Panc1 (cell line): Measurements from ENCODE around the gene PCSK2. TPM values are rescaled to one million over a fixed set of nuclear protein-coding genes. Genes with fewer than 3 reads are reported as not detected.

Source experiments
- ATAC-seq: fragments of 200-7000 bp; cut with Tn5 transposase; 2 replicates; pipeline ENCODE4 v1.9.1; 2020; ENCODE audit warnings: mild to moderate bottlenecking, moderate library complexity
- BruUV-seq: library from RNA; stranded (reverse); fragments of 400-500 nt; replicated peaks from 2 replicates; lab custom pipeline; 2021; lab: Mats Ljungman, UMichigan
- CTCF ChIA-PET: fragments of 300-600 bp; sonication (Branson Sonifier 250); formaldehyde crosslinking; loops from one replicate; lab custom pipeline; 2022; ENCODE audit warnings: antibody characterized with exemption; lab: Charles Lee
- POLR2A ChIA-PET: fragments of 300-600 bp; sonication (Branson Sonifier 250); formaldehyde crosslinking; loops from one replicate; lab custom pipeline; 2022; ENCODE audit warnings: antibody characterized with exemption; lab: Charles Lee
- DNase-seq: peaks from one replicate; pipeline ENCODE4 v3.0.0-alpha.2; 2010; ENCODE audit warnings: low read depth, low spot score
- H3K27ac ChIP-seq: 2 replicates; pipeline ENCODE4 v1.5.1; 2011; ENCODE audit warnings: mild to moderate bottlenecking, low read length, inconsistent platforms
- H3K27me3 ChIP-seq: fragments of 200-500 bp; sonication (Bioruptor generic); 2 replicates; pipeline ENCODE4 v1.6.0; 2014; ENCODE audit warnings: low read length, inconsistent platforms; ENCODE audit not compliant: control insufficient read depth, insufficient read depth
- H3K36me3 ChIP-seq: fragments of 200-500 bp; sonication (Bioruptor generic); 2 replicates; pipeline ENCODE4 v1.5.1; 2014; ENCODE audit warnings: inconsistent platforms, mild to moderate bottlenecking, low read length, moderate library complexity; ENCODE audit not compliant: control insufficient read depth, insufficient read depth
- H3K4me1 ChIP-seq: 2 replicates; pipeline ENCODE4 v1.5.1; 2011; ENCODE audit warnings: inconsistent platforms, mild to moderate bottlenecking, low read length, moderate library complexity; ENCODE audit not compliant: control insufficient read depth, insufficient read depth
- H3K4me3 ChIP-seq, 2 experiments: 2 replicates each; pipeline ENCODE4 v1.5.1; 2011 to 2012; ENCODE audit warnings: low read depth in 2 of 2, low read length in 2 of 2, mild to moderate bottlenecking in 2 of 2, inconsistent platforms in 1 of 2, moderate library complexity in 1 of 2
- H3K9me3 ChIP-seq: fragments of 200-500 bp; sonication (Bioruptor generic); 2 replicates; pipeline ENCODE4 v1.5.1; 2014; ENCODE audit warnings: low read depth, mild to moderate bottlenecking, inconsistent platforms, low read length, moderate library complexity; ENCODE audit not compliant: control insufficient read depth, insufficient read depth
- POLR2AphosphoS5 ChIP-seq: IDR thresholded peaks from 2 replicates; pipeline ENCODE4 v1.6.1; 2012; ENCODE audit warnings: mild to moderate bottlenecking, low read depth, low read length, moderate library complexity
- SIN3A ChIP-seq: IDR thresholded peaks from 2 replicates; pipeline ENCODE4 v1.6.1; 2012; ENCODE audit warnings: low read depth, mild to moderate bottlenecking, low read length, moderate library complexity, borderline replicate concordance; ENCODE audit not compliant: insufficient read depth
- TCF7L2 ChIP-seq: IDR thresholded peaks from 2 replicates; pipeline ENCODE4 v1.6.1; 2011; ENCODE audit warnings: mild to moderate bottlenecking, low read depth, low read length, inconsistent platforms
- in situ Hi-C: cut with HindIII; loops from 2 replicates; pipeline ENCODE4 v1.10.0; 2016; ENCODE audit warnings: low sequenced_read_pairs, low pct_unique_long_range_greater_than_20kb
- intact Hi-C: fragments of 100-400 bp; cut with micrococcal nuclease; formaldehyde crosslinking; loops from one replicate; pipeline ENCODE4 v1.10.0; 2022; ENCODE audit not compliant: unreplicated experiment
- total RNA-seq: library from RNA; stranded (reverse); gene quantifications from one replicate; pipeline ENCODE4 v1.2.1, GENCODE V29; 2021; ENCODE audit not compliant: unreplicated experiment
- TF ChIP-seq, protein P1 (sequence below), 2 experiments: IDR thresholded peaks; 2 replicates each; pipeline ENCODE4 v1.6.1; 2011 to 2012; ENCODE audit warnings: low read depth in 2 of 2, control low read depth in 1 of 2, low read length in 1 of 2, mild to moderate bottlenecking in 1 of 2, moderate library complexity in 1 of 2; ENCODE audit not compliant: insufficient read depth in 1 of 2
- TF ChIP-seq, protein P2 (sequence below): fragments of 450-650 bp; IDR thresholded peaks from 2 replicates; pipeline ENCODE4 v1.5.1; 2017; ENCODE audit warnings: mild to moderate bottlenecking

The PCSK2 gene
- total RNA-seq, 1 experiment from 2014 or later, result not detected

DNA sequence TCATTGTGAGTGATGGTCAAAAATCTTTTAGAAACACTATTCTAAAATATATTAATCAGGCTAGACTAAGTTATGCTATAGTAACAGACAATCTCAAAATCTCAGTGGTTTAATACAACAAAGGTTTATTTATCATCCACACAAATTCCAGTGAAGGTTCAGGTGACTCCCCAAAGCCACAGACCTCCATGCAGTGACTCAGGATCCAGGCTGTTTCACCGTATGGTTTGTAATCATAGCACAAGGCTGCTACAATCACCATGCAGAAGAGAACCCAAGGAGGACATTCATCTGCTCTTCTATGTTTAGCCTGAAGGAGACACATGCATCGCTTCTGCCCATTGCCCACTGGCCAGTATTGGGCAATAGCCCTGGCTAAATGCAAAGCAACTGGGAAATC lies 258.2 kb downstream of the PCSK2 start:
- no peak overlapping the region for H3K27ac ChIP-seq
- H3K4me3 ChIP-seq, result no peak overlapping the region
- TF ChIP-seq POLR2AphosphoS5 (no peak), SIN3A (no peak), TCF7L2 (no peak)
- TF ChIP-seq, protein P1, sequence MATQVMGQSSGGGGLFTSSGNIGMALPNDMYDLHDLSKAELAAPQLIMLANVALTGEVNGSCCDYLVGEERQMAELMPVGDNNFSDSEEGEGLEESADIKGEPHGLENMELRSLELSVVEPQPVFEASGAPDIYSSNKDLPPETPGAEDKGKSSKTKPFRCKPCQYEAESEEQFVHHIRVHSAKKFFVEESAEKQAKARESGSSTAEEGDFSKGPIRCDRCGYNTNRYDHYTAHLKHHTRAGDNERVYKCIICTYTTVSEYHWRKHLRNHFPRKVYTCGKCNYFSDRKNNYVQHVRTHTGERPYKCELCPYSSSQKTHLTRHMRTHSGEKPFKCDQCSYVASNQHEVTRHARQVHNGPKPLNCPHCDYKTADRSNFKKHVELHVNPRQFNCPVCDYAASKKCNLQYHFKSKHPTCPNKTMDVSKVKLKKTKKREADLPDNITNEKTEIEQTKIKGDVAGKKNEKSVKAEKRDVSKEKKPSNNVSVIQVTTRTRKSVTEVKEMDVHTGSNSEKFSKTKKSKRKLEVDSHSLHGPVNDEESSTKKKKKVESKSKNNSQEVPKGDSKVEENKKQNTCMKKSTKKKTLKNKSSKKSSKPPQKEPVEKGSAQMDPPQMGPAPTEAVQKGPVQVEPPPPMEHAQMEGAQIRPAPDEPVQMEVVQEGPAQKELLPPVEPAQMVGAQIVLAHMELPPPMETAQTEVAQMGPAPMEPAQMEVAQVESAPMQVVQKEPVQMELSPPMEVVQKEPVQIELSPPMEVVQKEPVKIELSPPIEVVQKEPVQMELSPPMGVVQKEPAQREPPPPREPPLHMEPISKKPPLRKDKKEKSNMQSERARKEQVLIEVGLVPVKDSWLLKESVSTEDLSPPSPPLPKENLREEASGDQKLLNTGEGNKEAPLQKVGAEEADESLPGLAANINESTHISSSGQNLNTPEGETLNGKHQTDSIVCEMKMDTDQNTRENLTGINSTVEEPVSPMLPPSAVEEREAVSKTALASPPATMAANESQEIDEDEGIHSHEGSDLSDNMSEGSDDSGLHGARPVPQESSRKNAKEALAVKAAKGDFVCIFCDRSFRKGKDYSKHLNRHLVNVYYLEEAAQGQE (IDR thresholded peaks at IDR 0.05; ENCODE audit: insufficient read depth in 1 of 2, low read depth in 2 of 2, low read length in 1 of 2), result no peak
- TF ChIP-seq, protein P2, sequence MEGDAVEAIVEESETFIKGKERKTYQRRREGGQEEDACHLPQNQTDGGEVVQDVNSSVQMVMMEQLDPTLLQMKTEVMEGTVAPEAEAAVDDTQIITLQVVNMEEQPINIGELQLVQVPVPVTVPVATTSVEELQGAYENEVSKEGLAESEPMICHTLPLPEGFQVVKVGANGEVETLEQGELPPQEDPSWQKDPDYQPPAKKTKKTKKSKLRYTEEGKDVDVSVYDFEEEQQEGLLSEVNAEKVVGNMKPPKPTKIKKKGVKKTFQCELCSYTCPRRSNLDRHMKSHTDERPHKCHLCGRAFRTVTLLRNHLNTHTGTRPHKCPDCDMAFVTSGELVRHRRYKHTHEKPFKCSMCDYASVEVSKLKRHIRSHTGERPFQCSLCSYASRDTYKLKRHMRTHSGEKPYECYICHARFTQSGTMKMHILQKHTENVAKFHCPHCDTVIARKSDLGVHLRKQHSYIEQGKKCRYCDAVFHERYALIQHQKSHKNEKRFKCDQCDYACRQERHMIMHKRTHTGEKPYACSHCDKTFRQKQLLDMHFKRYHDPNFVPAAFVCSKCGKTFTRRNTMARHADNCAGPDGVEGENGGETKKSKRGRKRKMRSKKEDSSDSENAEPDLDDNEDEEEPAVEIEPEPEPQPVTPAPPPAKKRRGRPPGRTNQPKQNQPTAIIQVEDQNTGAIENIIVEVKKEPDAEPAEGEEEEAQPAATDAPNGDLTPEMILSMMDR, result no peak
- in situ Hi-C loops, result no loop called here
- CTCF ChIA-PET, result no interaction called here
- intact Hi-C loops, result no loop called here
- peaks cover 12% of the 10 kb centered on the region for H3K27me3 ChIP-seq
- BruUV-seq, result no TSS peak
- POLR2A ChIA-PET, result no interaction called here
- H3K9me3 ChIP-seq, result no peaks in the 10 kb centered on the region
- ATAC-seq, result no peak
- H3K4me1 ChIP-seq, result no peaks in the 10 kb centered on the region
- H3K36me3 ChIP-seq, result no peaks in the 10 kb centered on the region
- no peak for DNase-seq

DNA sequence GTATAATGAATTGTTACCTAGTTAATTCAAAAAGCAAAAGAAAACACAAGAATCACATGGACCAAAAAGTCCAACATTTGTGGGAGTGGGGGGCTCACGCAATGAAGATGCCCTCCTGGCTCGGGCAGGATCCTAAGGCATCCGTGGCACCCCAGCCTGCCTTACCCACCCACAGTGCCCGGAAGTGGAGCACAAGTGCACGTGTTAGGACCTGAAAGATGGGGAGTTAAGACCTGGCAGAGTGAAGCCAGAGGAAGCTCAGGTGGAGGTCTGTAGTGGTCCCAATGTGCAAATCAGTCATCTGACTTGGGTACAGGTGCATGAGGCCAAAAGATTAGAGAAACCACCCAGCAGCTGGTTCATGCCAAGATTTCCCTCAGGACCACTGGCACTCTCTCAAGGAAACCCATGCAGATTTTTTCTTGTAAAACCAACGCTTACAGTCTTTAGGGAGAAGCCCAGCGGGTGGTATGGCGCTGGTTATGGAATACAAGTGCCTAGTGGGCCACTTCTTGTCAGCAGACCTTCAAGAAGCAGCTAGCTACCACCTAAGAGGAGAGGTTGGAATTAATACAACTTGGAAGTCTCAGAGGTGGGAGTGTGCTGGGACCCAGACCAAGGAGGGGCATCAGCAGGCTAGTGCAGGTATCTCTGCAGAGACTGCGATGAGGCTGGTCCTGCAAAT lies 262.2 kb downstream of the PCSK2 start:
- Histone ChIP-seq H3K36me3 (no peaks in the 10 kb centered on the region), H3K27me3 (peaks cover 7% of the 10 kb centered on the region), H3K4me1 (no peaks in the 10 kb centered on the region), H3K9me3 (no peaks in the 10 kb centered on the region), H3K4me3 (no peak overlapping the region), H3K27ac (no peak overlapping the region)
- intact Hi-C loops, result no loop called here
- no TSS peak for BruUV-seq
- ChIA-PET POLR2A (no interaction called here), CTCF (no interaction called here)
- TF ChIP-seq SIN3A (no peak), POLR2AphosphoS5 (no peak), TCF7L2 (no peak)
- TF ChIP-seq, protein P1 (IDR thresholded peaks at IDR 0.05; ENCODE audit: insufficient read depth in 1 of 2, low read depth in 2 of 2, low read length in 1 of 2), result no peak
- TF ChIP-seq, protein P2, result no peak
- in situ Hi-C loops, result no loop called here
- ATAC-seq (no peak), DNase-seq (no peak)
